Suppressor macrophage treated with lipopolysaccharide for 1 hour (primary cell): ENCODE data around the gene ARFGAP1.

Experiments
- DNase-seq, 3 donors: peaks; one replicate each; pipeline ENCODE4 v3.0.0-alpha.2; 2020 to 2022

The ARFGAP1 gene

DNA sequence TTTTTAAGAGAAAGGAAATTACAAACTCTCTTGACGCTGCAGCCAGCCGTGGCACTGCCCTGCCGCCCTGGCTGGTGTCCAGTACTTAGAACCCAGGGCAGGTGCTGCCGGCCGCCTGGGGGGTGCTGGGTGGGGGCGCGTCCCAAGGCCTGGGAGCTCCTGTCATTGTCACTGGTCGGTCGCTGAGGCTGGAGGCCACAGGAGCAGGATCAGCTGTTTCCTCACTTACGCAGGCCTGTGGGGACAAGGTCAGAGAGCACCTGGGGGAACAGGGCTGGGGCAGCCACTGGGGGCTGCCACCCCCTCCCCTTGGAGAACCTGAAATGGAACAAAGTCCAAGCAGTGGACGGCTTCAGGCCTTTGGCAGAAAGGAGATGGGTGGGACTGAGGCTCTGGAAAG lies 31.3 kb upstream of the ARFGAP1 start:
- DNase-seq, result no peak

DNA sequence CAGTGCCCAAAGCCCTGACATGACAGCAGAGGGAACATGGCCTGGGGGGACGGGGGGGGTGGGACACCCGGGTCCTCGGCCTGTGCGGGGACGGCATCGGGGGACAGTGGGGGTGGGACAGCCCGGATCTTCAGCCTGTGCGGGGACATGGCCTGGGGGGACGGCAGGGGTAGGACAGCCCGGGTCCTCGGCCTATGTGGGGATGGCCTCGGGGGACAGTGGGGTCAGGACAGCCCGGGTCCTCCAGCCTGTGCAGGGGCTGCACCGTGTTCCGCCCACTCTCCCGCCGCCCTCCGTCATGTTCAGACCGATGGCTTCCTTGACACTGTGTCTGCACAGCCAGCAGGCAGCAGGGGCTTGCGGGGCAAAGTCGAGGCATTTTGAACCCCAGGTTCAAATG lies 29.9 kb upstream of the ARFGAP1 start:
- no peak for DNase-seq

DNA sequence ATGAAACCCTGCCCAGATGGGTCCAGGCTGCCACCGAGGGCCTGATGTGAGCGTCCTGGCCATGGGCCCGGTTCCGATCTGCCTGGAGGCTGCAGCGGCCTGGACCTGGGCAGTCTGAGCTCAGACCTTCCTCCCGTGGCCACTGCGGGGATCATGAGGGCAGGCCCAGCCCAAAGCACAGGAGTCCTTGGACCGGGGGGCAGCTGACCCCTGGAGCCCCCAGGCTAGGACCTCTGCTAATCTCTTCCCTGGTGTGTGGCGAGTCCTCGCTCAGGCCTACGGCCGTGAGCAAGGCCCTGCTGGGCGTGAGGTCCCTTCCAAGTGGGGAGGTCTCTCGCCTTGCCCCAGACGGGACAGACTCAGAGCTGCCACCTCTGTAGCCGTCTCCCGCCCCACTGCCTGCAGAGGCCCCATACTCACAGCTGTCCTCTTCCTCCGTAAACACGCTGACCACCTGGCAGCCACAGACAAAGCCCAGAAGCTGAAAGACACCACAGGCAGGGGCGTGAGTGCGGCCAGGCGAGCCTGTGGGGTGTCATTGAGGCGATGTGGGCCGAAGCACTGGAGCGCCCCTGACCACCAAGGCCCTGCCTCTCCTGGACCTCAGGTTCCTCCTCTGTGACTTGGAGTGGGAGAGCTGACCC lies 28.9 kb upstream of the ARFGAP1 start:
- no peak for DNase-seq

DNA sequence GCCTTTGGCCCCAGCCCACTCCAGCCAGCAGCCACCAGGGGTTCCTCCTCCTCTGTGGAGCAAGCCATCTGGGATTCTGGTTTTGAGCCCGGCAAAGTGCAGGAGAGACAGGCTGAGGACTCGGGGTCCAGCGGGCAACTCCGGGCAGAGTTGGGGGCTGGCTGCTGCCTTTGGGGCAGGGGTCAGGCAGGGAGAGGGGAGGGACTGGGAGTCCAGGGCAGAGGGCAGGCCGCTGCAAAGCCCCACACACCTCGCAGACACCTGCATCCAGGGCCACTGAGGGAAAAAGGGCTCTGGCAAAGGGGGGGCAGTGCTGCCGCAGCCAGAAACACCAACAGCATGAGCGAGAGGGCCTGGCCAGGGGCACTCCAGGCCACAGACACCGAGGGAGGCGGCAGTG lies 28.1 kb upstream of the ARFGAP1 start:
- DNase-seq, result no peak

DNA sequence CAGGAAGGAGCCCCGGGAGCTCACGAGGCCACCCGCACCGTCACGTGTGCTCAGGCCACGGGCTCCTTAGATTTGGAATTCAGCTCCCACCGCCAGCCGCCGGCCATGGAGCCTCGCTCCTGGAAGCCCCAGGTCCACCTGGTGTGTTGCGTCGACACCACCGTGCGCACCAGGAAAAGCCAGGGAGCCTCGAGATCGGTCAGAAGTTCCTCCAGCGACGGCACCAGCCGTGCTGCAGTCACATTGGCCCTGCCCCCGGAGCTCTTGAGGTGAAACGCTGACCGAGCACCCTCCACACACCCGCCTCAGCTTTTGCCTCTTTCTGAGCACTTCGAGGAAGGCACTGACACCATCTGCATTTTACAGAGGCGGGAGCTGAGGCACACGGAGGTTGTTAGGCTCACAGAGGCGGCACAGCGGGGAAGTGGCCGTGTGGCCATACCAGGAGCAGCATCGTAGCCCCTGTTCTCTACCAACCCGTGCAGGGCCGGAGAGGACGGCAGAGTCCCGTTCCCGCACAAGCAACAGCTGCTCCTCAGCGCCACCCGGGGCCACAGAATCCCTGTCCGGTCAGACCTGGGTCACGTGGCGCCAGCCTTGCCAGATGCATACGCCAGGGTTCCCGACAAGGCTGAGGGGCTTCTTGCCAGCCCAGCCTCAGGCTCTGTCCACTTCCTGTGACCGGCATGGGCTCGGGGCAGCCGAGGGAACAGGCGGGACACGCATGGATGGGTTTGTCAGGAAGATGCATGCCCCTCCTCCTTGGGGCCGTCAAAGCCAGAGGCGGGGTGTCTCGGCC lies 25.9 kb upstream of the ARFGAP1 start:
- no peak for DNase-seq

- DNase-seq, result no peak
These were observed 24.9 kb upstream of the ARFGAP1 start for GRCh38 chr20:63247671-63248228.

GRCh38 chr20:63248835-63249591 lies 23.6 kb upstream of the ARFGAP1 start:
- DNase-seq, result no peak

- no peak for DNase-seq
These were observed 22.7 kb upstream of the ARFGAP1 start for GRCh38 chr20:63249891-63250290.

DNA sequence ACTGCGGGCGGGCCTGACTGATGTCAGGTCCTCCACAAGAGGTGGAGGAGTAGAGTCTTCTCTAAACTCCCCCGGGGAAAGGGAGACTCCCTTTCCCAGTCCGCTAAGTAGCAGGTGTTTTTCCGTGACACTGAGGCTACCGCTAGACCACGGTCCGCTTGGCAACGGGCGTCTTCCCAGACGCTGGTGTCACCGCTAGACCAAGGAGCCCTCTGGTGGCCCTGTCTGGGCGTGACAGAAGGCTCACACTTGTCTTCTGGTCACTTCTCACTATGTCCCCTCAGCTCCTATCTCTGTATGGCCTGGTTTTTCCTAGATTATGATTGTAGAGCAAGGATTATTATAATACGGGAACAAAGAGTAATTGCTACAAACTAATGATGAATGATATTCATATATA lies 21.3 kb upstream of the ARFGAP1 start:
- peak in 1 of 3 donors; percentile 4 for DNase-seq

GRCh38 chr20:63252284-63252711 lies 20.3 kb upstream of the ARFGAP1 start:
- no peak for DNase-seq

DNA sequence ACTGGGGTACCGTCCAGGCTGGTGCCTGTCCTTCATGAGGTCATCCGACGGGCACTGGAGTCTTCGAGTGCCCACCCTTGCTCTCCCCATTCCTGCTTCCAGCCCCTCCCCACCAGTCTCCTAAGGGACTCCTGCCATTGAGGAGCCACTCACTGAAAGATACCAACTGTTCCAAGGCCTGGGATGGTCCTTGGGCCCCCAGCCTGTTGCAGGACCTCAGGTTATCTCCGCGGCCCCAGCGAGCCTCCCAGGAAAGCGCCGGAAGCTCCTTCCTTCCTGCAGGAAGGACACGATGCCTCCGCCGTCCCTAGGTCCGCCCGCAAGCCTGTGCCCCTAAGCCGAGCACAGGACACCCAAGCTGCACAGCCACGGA lies 19.6 kb upstream of the ARFGAP1 start:
- DNase-seq, result no peak

DNA sequence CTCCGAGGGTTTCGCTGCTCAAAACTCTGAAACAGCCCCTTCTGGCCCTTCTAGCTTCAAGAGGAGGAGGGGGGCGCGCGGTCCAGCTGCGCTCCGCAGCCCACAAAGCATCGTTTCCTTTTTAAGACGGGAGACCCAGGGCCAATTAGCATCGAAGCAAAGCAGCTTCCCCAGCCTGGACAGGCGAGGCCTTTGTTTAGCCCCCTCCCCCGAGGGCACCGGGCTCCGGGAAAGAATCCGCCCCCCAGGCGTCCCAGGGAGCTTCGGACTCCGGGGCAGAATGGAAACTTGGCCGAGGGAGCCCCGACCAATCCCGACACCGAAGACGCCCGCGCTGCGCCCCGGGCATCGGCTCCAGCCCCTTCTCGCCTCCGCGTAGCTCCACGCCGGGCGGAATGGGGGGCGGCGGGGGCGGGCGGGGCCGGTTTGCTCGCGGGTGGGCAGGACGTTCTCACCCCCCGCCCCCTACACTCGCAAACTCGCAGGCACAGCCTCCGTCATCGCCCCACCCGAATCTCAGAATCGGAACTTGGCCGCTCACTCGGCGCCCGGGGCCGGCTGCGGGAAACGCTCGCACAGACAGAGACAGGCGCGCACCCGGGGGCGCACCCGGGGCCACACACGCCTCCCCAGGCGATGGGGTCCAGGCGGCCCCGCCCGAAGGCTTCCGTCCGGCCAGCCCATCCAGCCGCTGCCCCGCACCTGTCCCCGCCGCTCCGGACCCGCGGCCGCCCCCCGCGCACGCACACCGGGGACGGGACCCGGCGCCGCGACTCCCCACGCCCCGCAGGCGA lies 19.0 kb upstream of the ARFGAP1 start:
- peak in 1 of 3 donors; percentile 27 for DNase-seq

DNA sequence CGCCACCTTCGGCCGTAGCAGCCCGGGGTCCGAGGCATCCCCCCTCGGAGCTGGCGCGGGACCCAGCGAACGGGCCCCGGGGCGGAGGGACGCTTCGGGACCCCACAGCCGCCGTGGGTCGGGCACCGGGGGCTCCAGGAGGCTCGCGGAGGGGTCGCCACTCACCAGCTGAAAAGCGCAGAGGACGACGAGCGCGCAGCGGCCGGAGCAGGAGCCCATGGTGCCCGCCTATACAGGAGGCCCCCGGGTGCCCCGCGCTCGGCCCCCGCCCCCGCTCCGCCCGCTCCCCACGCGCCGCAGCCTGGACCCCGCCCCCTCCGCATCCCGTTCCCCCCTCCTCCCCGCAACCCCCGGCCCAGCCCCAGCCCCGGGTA lies 18.4 kb upstream of the ARFGAP1 start, which contains the start of gene NKAIN4:
TSS of gene NKAIN4 (minus strand) at position 232 of the 374 bp plus-strand sequence. CDS start at position 219, 13 bp downstream.
- no peak for DNase-seq

DNA sequence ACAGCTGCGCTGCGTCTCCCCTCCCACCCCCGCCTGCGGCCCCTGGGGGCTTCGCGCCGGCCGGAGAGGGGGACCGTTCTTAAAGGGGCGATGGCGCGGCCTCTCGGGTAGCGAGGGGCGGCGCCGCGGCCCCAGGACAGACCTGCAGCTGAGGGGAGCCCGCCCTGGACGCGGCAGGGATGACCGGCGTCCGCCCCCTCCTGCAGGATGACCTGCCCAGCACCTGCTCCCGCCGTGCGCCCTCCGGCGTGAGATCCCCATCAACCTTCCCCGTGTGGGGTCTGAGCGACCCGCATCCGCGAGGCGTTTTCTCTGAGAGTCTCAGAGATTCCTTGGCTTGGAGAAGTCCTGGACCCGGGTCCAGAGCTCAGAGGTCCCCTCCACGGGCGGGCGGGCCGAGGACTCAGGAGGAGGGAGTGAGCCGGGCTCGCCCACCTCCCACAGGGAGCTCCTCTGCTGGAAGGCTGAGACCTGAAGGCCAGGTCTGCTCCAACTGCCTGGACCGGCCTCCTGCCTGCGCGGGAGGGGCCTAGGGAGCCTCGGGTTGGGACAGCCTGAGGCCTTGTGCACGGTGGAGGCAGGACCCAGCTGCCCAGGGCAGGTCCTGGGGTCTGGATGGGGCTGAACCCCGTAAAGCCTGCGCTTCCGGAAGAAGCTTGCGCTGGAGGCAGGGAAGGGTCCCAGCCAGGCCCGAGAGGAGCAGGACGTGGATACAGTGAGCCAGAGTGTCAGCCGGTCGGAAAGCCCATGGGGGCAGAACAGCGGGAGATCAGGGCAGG lies 17.8 kb upstream of the ARFGAP1 start:
- DNase-seq, result no peak

GRCh38 chr20:63255931-63256704 lies 16.5 kb upstream of the ARFGAP1 start:
- DNase-seq, result no peak

GRCh38 chr20:63256954-63257353 lies 15.7 kb upstream of the ARFGAP1 start:
- no peak for DNase-seq

GRCh38 chr20:63257629-63258028 lies 15.0 kb upstream of the ARFGAP1 start:
- no peak for DNase-seq

DNA sequence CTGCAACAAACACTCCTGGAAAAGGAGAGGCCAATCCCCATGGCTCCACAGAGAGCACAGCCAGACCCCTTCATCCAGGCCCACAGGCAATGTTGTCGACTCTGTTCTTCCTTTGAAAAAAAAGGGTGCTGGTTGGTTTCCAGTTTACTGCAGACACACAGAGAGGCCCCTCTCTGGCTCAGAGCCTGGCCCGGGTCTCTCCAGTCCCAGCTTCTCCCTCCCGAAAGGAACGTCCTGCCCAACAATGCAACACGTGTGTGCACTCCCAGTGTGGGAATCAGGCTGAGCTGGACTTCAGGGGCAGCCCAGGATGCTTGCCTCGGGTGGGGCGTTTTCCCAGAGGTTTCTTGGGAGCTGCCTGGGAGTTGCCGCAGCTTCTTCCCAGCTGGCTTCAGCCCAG lies 13.8 kb upstream of the ARFGAP1 start:
- DNase-seq, result no peak

GRCh38 chr20:63259734-63260460 lies 12.7 kb upstream of the ARFGAP1 start:
- DNase-seq, result no peak

DNA sequence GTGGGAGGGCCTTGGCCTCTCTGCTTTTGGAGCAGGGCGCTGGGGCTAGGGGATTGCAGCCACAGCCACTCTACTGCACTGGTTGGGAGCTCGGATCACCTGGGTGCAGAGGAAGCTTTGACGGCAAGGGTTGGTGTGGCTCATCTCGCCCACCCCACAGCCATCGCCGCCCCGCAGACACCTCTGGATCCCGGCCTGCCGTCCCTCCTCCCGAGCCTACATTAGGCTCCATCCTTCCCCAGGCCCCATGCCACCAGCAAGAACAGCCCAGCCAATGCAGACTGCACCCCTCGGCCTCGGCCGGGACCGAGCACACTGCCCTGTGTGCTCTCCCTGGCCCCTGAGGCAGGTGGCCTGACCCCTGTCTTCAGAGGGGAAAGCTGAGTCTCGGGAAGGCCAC lies 12.1 kb upstream of the ARFGAP1 start:
- DNase-seq, result no peak
